Activated CD8-positive, alpha-beta memory T cell treated with anti-CD3 and anti-CD28 coated beads, Interleukin-2, amount 50 U/mL, for 48 hours (primary cell): ENCODE data around the gene PDE8B.

Source experiments
- DNase-seq: peaks from one replicate; pipeline ENCODE4 v3.0.0-alpha.2; 2020

PDE8B gene

GRCh38 chr5:77210091-77210963 is at the start of gene PDE8B:
TSS of gene PDE8B (plus strand) at chr5:77210680. CDS start at chr5:77210926, 246 bp downstream.
- DNase-seq: no peak

- no peak for DNase-seq
These were observed 47.0 kb upstream of the PDE8B start for GRCh38 chr5:77163453-77163852.

- DNase-seq: no peak
These were observed 43.4 kb upstream of the PDE8B start for GRCh38 chr5:77167063-77167462.

GRCh38 chr5:77167695-77168121 is 42.8 kb upstream of the PDE8B start:
- no peak for DNase-seq

GRCh38 chr5:77168161-77168878 is 42.2 kb upstream of the PDE8B start:
- DNase-seq: no peak

GRCh38 chr5:77168879-77169244 is 41.6 kb upstream of the PDE8B start:
- DNase-seq: no peak

- DNase-seq: no peak
These were observed 40.1 kb upstream of the PDE8B start for GRCh38 chr5:77170196-77170890.

GRCh38 chr5:77171141-77171910 is 39.2 kb upstream of the PDE8B start:
- no peak for DNase-seq

- no peak for DNase-seq
These were observed 37.7 kb upstream of the PDE8B start for GRCh38 chr5:77172713-77173328.

- DNase-seq: no peak
These were observed 36.0 kb upstream of the PDE8B start for GRCh38 chr5:77174526-77174925.

- no peak for DNase-seq
These were observed 35.2 kb upstream of the PDE8B start for GRCh38 chr5:77175231-77175630.

GRCh38 chr5:77176429-77176828 is 34.1 kb upstream of the PDE8B start:
- DNase-seq: no peak

GRCh38 chr5:77177576-77177975 is 32.9 kb upstream of the PDE8B start:
- no peak for DNase-seq

GRCh38 chr5:77180167-77181081 is 30.1 kb upstream of the PDE8B start:
- peak; percentile 54 for DNase-seq

GRCh38 chr5:77181173-77181572 is 29.3 kb upstream of the PDE8B start:
- DNase-seq: no peak

- no peak for DNase-seq
These were observed 28.7 kb upstream of the PDE8B start for GRCh38 chr5:77181596-77182304.

GRCh38 chr5:77182367-77182766 is 28.1 kb upstream of the PDE8B start:
- DNase-seq: no peak

- no peak for DNase-seq
These were observed 23.7 kb upstream of the PDE8B start for GRCh38 chr5:77186652-77187370.

- no peak for DNase-seq
These were observed 21.1 kb upstream of the PDE8B start for GRCh38 chr5:77189421-77189820.
